ENCODE results near the gene BCAS4.

Gene BCAS4

GRCh38 chr20:50850721-50851286 is 55.9 kb downstream of the BCAS4 start:
- Histone ChIP-seq H3K27me3 (no peaks in the 10 kb centered on the region), H3K36me3 (no peaks in the 10 kb centered on the region), H3K4me1 (peaks cover 0 to 17% (median 15%) of the 10 kb centered on the region in 4 donors), H3K27ac (no peak overlapping the region), H3K9me3 (no peaks in the 10 kb centered on the region), H3K4me3 (no peak overlapping the region)
- intact Hi-C loops (cut with DNase I; ENCODE audit: low total_unique reads) = no loop called here
- DNase-seq = no peak
- no peak for TF ChIP-seq CTCF (IDR thresholded peaks at IDR 0.05)

- Histone ChIP-seq H3K27ac (no peak overlapping the region), H3K27me3 (no peaks in the 10 kb centered on the region), H3K36me3 (no peaks in the 10 kb centered on the region), H3K9me3 (no peaks in the 10 kb centered on the region), H3K4me1 (peaks cover 0 to 17% (median 15%) of the 10 kb centered on the region in 4 donors), H3K4me3 (no peak overlapping the region)
- no peak for TF ChIP-seq CTCF (IDR thresholded peaks at IDR 0.05)
- intact Hi-C loops (cut with DNase I; ENCODE audit: low total_unique reads) = no loop called here
- DNase-seq = no peak
Observed at GRCh38 chr20:50852085-50852484, 57.2 kb downstream of the BCAS4 start.

GRCh38 chr20:50854506-50855249 is 59.8 kb downstream of the BCAS4 start:
- no peak overlapping the region for H3K27ac ChIP-seq
- no peaks in the 10 kb centered on the region for H3K36me3 ChIP-seq
- no peaks in the 10 kb centered on the region for H3K9me3 ChIP-seq
- no peaks in the 10 kb centered on the region for H3K4me1 ChIP-seq
- intact Hi-C loops (cut with DNase I; ENCODE audit: low total_unique reads) = no loop called here
- no peak for DNase-seq
- TF ChIP-seq CTCF (IDR thresholded peaks at IDR 0.05) = no peak
- H3K4me3 ChIP-seq = no peak overlapping the region
- H3K27me3 ChIP-seq = no peaks in the 10 kb centered on the region

GRCh38 chr20:50855498-50856474 is 60.9 kb downstream of the BCAS4 start:
- intact Hi-C loops (cut with DNase I; ENCODE audit: low total_unique reads) = no loop called here
- Histone ChIP-seq H3K4me3 (no peak overlapping the region), H3K36me3 (no peaks in the 10 kb centered on the region), H3K27me3 (no peaks in the 10 kb centered on the region), H3K4me1 (no peaks in the 10 kb centered on the region), H3K9me3 (no peaks in the 10 kb centered on the region), H3K27ac (no peak overlapping the region)
- no peak for DNase-seq
- TF ChIP-seq CTCF (IDR thresholded peaks at IDR 0.05) = no peak

GRCh38 chr20:50856475-50857041 is 61.7 kb downstream of the BCAS4 start:
- intact Hi-C loops (cut with DNase I; ENCODE audit: low total_unique reads) = no loop called here
- Histone ChIP-seq H3K4me3 (no peak overlapping the region), H3K27me3 (no peaks in the 10 kb centered on the region), H3K27ac (no peak overlapping the region), H3K36me3 (no peaks in the 10 kb centered on the region), H3K4me1 (no peaks in the 10 kb centered on the region), H3K9me3 (no peaks in the 10 kb centered on the region)
- no peak for TF ChIP-seq CTCF (IDR thresholded peaks at IDR 0.05)
- no peak for DNase-seq
